COLO668 (cell line): ENCODE results near the gene SORCS3.
"Not testable (repeated sequence)": the region's sequence is repeated elsewhere in the genome, so short reads cannot be mapped to it uniquely, and the experiment has no call there.

Experiments used
- DNase-seq: peaks from one replicate; lab custom pipeline; 2025; ENCODE audit not compliant: unreplicated experiment; lab: John Stamatoyannopoulos, UW

The SORCS3 gene

GRCh38 chr10:104689547-104689946 is 48.5 kb downstream of the SORCS3 start:
- DNase-seq: no peak

- no peak for DNase-seq
These were observed 49.0 kb downstream of the SORCS3 start for GRCh38 chr10:104690101-104690500.

- no peak for DNase-seq
These were observed 49.9 kb downstream of the SORCS3 start for GRCh38 chr10:104690959-104691358.

GRCh38 chr10:104694074-104694473 is 53.0 kb downstream of the SORCS3 start:
- DNase-seq: no peak

GRCh38 chr10:104703262-104703661 is 62.2 kb downstream of the SORCS3 start:
- not testable (repeated sequence) for DNase-seq

DNA sequence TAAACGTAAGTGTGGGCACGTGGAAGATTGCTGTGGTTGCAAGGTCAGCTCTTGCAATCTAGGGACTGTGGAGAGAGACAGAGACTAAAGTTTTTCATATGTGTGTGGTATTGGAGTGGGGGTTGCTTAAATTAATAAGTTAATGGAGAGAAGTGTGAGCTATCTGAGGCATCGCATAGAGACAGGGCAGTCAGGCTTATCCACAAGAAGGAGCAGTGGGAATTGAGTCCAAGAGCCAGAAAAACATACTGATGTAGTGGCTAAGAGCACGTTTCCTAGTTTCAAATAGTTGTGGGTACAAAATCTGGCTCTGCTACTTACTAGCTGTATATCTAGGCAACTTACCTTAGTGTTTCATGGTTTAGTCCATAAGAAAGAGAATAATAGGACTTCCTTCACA is 65.8 kb downstream of the SORCS3 start:
- no peak for DNase-seq

DNA sequence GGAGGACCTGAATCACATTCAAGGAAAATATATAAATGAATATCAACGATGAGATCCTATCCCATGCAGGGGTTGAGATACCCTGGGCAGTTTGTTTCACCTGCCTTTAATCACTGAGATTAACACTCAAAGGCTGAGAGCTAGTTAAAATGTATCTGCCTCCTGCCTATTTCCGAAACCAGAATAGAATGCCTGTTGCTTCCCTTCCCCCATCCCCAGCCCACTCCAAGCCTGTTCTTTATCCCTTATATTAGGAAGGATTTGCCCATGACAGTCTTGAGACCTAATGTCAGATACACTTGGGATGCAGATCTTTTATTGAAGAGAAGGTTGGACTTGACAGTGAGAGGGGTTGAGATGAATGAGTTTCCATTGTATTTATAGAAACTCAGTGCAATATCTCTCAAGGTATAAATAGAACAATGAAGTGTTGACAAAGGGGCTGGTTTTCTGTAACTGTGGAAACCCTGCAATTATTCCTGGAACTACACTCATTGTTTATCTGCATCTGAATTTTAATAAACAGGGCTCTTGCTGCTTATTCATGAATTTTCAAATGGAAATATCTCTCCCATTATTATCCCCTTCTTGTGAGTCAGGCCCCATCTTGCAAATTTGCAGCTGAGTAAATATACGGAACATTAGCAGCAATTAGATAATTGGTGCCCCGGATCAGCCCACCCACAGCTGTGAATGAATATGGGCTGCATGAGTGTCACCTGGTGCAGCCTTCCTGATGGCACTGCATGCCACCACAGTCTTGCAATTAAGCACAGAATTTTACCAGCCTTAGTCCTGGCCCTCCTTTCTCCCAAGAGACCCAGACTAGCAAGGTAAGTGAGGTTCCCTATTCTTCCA is 66.7 kb downstream of the SORCS3 start:
- DNase-seq: no peak

- no peak for DNase-seq
These were observed 70.2 kb downstream of the SORCS3 start for GRCh38 chr10:104711302-104711721.

GRCh38 chr10:104730593-104730992 is 89.5 kb downstream of the SORCS3 start:
- DNase-seq: not testable (repeated sequence)

- no peak for DNase-seq
These were observed 90.1 kb downstream of the SORCS3 start for GRCh38 chr10:104731192-104731591.

DNA sequence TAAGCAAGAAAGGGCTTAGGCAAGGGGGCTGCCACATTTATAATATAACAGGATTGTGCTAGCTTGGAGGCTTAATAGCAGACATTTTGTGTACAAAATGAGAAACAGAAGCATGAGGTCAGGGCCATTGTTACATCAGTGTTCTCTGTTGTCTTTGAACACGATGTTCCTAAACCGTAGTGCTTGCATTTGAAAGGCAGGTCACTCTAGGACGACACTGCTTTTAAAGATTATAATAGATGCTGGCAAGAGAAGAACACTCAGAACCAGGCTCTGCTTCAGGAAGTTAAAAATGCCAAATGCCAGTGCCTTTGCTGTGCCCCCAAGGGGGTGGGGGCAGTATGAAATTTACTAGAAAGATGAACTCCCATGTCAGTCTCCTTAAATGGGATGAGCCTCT is 91.1 kb downstream of the SORCS3 start:
- DNase-seq: no peak

DNA sequence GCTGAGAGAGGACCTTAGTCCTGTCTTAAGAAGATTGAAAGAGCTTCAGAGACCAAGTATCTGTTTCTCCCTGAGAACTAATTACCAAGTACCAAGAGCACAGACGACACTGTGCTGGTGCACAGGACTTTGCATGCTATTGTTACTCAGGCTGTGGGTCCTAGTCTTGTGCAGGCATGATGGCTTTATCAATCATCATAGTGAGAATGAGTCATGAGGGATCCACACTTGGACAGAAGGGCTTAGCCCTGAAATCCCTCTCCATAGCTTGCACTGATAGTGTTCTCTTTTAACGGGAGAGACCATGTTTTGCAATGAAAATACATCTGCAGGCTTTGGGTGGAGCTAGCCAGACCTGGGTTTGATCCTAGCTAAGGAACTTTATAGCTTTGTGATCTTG is 93.3 kb downstream of the SORCS3 start:
- no peak for DNase-seq

GRCh38 chr10:104735036-104735756 is 94.1 kb downstream of the SORCS3 start:
- no peak for DNase-seq

DNA sequence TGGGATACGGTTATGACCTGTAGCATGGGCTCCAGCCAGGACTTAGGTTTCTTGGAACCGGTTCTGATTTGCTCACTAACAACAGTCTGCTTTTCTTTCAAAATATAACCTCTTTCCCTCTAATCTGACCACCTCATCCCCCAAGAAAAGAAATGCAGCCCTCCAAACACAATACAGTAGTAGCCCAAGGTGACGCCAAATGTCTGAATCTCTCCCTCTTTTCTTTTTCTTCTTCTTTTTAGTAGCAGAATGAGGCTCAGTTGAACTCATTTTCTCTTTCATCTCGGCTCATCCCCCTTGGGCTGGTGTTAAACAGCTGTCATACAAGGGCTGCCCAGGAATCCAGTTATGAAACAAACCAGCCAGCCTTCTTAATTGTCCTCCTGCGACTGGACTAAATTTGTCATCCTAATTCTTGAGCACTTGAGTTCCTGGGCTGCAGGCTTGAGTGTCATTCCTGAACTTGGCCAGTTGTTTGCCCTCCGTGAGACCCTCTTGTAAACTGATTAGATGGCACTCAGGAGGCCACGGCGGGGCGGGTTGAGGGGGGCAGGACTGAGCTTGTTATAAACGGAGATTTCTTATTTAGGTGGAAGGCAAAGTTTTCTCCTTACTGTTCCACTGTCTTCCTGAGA is 94.8 kb downstream of the SORCS3 start:
- no peak for DNase-seq

DNA sequence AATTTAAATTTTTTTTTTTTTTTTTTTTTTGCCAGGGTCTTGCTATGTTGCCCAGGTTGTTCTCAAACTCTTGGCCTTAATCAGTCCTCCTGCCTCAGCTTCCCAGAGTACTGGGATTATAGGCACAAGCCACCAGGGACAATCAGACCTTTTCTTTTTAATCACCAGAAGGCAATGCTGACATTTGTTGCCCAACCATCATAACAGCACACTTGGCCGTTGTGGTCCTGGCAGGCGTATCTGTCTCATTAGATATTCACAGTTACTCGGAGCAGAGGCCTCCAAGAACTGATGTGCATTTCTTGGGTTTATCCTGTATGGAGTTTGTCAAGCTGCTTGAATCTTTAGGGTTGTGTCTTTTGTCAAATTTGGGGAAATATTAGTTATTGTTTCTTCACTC is 100.0 kb downstream of the SORCS3 start:
- no peak for DNase-seq

DNA sequence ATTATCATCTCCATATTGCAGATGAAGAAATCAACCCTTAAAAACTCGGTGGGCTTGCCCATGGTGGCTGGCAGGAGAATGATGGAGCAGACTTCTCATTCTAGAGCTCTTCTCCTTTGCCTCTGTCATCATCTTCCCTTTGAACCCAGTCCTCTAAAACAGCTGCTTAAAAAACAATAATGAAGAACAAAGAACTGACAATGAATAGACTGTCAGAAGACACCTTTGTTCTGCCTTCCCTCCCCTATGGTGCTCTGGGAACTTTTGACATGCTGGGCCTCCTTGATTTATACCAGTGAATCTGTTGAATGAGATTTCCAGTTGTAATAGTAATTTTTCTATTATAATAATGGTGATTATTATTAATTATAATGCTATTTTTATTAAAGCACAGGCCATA is 103.0 kb downstream of the SORCS3 start:
- no peak for DNase-seq

GRCh38 chr10:104750291-104750690 is 109.2 kb downstream of the SORCS3 start:
- DNase-seq: no peak

GRCh38 chr10:104762793-104763192 is 121.7 kb downstream of the SORCS3 start:
- DNase-seq: no peak

GRCh38 chr10:104766341-104766740 is 125.3 kb downstream of the SORCS3 start:
- no peak for DNase-seq

DNA sequence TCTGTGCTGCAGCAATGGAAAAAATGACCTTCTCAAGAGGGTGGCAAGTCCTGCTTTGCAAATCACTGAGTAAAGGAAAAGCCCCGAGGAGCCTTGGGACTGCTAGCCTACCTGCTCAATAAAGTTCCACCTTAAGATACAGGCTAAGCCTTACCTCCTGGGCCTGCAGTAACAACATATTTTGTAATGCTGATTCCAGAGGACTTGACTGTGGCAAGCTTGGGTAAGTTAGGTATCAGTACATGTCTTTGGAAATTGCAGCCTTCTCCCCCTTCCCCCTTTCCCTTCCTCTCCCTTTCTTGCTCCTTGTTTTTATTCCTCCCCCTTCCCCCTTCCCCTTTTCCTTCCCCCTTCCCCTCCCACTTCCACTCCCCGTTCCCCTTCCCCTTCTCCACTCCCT is 126.2 kb downstream of the SORCS3 start:
- no peak for DNase-seq

DNA sequence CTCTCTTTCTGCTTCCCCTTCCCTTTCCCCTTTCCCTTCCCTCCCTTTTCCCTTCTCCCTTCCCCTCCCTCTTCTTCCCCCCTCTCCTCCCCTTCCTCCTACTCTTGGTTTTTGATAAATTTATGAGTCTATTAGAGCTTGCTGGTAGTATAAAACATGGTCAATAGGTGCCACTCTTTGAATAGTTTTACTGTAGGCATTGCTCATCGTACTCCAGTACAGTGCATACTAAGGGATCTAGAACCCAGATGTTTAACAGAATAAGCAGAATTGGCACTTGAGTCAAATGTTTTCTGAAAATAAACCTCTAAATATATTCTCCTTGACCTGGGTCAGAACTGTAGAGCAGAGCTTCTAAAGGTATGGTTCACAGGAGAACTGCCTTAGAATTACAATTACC is 126.7 kb downstream of the SORCS3 start:
- DNase-seq: no peak

DNA sequence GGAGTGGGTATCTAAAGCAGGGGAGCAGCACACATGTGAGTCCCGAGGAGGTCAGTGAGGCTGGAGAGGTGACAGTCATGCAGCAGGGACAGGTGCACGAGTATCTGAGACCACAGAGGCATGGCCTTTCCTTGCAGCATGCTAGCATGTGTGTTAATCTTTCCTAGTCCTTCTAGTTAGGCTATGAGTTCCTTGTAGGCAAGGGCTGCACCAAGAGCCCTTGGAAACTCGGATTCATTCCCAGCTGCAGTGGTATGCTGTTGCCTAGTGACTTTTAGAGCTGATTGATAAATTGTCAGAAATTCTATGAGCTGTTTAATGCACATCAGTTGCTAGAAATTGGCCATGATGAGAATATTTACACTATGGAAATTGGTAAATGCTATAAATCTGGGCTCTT is 132.0 kb downstream of the SORCS3 start:
- no peak for DNase-seq
